GM19099 (cell line): ENCODE data around the gene PTPRG.

Source experiments
- POLR2A ChIP-seq: IDR thresholded peaks from 3 replicates; pipeline ENCODE4 v1.6.1; 2011; ENCODE audit warnings: low read depth; ENCODE audit not compliant: insufficient read length; ENCODE audit errors: extremely low read depth

PTPRG gene

GRCh38 chr3:61996366-61996765 lies 435.0 kb downstream of the PTPRG start:
- no peak for TF ChIP-seq POLR2A

- no peak for TF ChIP-seq POLR2A
Measured at GRCh38 chr3:61997101-61997500, 435.7 kb downstream of the PTPRG start.

DNA sequence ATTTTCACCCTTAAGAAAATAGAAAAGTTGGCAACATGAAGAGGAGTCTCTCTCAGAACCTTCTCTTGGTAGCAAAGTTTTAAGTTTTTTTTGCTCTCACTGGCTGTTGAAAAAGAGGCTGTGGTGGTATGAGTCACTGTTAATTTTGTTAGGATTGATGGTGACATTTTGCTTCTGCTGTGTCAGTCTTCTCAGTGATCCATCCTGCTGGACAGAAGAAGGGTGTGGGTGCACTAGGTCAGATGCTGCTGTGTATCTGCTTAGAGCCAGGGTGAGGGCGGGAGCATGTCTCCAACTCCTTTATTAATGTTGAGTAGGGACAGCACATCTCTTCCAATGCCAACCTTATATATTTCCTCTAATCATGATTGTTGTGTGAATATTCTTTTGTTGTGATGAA lies 442.5 kb downstream of the PTPRG start:
- no peak for TF ChIP-seq POLR2A

DNA sequence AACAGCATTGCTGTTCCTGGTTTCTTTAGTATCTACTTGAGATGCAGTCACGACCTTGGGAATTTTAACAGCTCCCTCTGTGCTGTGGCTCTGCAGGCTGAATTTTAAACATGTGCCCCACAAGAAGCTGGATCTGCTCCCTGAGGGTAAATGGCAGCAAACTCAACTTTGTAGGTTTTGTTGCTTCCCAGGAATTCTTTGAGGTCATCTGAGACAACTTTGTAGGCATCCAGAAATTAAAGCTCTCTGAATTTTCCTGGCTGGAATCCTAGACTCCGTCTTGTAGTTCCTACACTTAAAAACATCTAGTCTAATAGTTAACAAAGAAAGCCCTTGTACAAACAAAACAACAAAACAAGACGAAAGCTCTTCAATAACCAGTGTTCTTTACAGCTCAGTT lies 445.7 kb downstream of the PTPRG start:
- no peak for TF ChIP-seq POLR2A

GRCh38 chr3:62010989-62011388 lies 449.6 kb downstream of the PTPRG start:
- TF ChIP-seq POLR2A: no peak

GRCh38 chr3:62011666-62012065 lies 450.3 kb downstream of the PTPRG start:
- no peak for TF ChIP-seq POLR2A

- TF ChIP-seq POLR2A: no peak
Measured at GRCh38 chr3:62013951-62014350, 452.6 kb downstream of the PTPRG start.

DNA sequence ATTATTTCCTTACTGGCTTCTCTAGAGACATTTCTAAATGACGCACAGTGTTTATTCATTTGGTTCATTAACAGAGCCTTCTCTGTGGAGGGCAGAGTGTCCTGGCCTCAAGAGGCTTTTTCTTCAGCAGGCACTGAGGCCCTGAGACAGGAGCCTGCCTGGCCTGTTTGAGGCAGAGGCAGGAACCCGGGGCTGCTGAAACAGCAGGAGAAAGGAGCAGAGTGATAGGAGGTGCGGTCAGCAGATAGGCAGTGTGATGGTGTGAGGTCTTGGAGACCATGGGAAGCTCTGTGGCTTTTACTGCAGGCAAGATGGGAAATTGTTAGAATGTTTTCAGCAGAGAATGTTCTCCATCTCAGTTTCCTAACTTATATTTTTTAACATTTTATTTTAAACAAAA lies 453.7 kb downstream of the PTPRG start:
- TF ChIP-seq POLR2A: no peak

GRCh38 chr3:62019906-62020305 lies 458.5 kb downstream of the PTPRG start:
- no peak for TF ChIP-seq POLR2A

DNA sequence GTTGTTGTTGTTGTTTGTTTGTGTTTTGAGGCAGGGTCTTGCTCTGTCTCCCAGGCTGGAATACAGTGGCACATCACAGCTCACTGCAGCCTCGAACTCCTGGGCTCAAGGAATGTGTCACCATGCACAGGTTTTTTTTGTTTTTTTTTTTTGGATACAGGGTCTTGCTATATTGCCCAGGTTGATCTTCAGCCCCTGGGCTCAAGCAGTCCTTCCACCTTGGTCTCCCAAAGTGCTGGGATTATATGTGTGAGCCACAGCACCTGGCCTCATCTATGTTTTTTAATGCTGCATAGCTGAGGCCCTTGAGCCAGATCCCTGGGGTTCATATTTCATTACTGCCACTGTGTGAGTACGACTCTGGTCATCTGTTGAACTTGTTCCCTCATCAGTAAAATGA lies 459.3 kb downstream of the PTPRG start:
- TF ChIP-seq POLR2A: no peak

DNA sequence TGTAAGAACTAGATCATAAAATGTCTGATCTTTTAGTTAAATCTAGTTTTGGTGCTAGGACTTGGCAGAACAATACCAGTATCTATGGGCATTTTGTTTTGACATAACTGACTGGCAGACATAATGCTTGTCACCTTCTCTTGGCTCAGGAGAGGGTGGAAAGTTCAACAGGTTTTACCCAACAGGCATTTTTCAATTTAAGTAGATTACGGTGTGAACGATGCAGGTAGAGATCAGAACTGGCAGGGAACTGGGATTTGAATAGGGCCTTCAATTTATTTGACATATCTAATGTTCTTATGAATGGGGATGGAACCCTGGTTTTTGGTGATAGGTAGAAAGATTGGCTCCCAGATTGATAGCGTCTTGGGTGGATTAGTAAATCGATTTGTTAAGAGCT lies 460.9 kb downstream of the PTPRG start:
- TF ChIP-seq POLR2A: no peak

DNA sequence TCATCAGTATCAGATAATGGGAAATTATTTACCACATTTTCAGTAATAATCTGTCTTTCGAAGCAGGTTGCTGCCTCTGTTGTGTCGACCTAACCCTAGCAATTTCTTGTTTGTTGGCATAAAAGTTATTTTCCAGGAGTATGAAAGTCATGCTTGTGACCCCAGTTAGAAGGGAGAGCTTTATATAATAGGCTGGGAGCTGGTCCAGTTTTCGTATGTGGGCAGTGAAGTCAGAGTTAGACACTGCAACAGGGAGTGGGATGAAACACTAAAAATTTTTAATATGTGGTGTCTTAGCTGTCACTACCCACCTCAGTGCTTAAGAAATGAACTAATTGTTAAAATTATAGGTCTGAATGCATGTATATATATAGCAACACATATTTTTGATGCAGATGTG lies 463.5 kb downstream of the PTPRG start:
- TF ChIP-seq POLR2A: no peak

DNA sequence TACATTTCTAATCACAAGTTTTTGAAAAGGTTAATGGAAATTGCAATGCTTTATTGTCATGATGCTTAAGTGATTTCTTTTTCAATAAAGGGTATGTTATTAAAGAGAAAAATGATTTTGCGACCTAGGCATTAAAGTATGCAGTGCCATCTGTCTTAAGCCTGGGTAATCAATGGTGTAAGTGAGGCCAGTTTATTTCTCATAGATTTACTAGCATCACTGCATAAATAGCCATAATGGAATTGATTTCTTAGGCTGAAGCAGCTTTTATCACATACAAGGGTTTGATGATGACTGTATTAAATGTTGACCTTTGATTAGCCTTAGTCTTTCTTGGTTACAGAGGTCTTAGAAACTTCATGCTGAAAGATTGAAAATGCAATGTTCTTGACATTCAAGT lies 464.5 kb downstream of the PTPRG start:
- no peak for TF ChIP-seq POLR2A

DNA sequence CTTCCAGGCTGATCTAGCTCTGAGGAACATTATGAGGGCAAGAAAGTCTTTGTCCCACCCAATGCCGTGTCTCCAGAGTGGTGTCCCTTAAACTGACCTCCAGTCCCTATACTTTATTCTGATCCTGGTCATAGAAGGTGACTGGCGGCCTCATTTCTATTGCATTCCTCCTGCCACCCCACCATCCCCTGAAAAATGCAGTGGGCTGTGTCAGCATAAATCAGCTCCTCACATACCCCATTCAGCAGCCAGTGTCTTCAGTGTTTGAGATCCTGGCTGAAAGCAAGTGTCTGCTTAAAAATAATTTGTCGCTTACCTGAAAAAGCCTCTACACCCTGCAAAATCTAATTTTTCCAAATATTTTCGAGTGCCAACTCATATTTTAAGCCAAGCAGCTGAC lies 465.9 kb downstream of the PTPRG start:
- no peak for TF ChIP-seq POLR2A

- no peak for TF ChIP-seq POLR2A
Measured at GRCh38 chr3:62027796-62028195, 466.4 kb downstream of the PTPRG start.

DNA sequence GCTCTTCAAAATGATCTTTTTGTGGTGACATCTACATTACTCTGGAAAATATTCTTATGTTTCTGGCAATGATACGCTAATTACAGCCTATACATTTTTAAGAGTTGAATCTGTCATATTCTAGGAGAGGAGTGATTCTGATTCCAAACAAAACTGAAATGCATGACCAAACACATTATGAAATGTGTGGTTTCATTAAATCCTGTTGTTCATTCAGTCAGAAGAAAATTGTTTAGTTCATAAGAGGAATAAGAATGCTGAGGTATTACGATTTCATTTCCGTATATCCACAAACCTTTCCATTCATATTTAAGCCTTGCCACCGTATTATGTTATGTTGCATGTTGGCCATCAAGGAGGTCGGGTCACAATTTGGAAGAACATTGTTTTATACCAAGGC lies 466.9 kb downstream of the PTPRG start:
- TF ChIP-seq POLR2A: no peak

DNA sequence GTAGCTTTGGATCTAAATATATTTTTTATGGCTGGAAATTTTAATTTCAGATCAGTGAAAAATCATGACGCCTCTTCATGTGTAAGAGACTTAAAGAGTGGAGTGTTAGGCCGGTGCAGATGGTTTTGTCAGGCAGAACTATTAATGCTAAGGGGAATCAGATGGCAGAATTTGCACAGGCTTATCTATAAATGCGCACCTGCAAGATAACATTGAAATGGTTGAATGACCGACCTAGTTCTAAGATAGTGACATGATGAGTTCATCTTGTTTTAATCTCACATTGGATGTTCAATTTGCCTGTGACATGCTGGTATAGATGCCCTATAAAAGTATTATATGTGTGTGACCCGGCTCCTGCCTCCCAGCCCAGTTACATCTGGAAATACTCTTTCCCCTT lies 471.4 kb downstream of the PTPRG start:
- TF ChIP-seq POLR2A: no peak
